Choroid plexus epithelial cell (primary cell): ENCODE results near the gene TK2.

Source experiments
- DNase-seq: peaks from one replicate; pipeline ENCODE4 v3.0.0-alpha.2; 2010; ENCODE audit warnings: low read depth
- H3K4me3 ChIP-seq: 2 replicates; pipeline ENCODE4 v1.5.1; 2011; ENCODE audit warnings: low read depth, mild to moderate bottlenecking, control low read depth, low read length, moderate library complexity
- CTCF ChIP-seq: conservative IDR thresholded peaks from 2 replicates; pipeline ENCODE4 v1.5.1; 2011; ENCODE audit warnings: low read depth, mild to moderate bottlenecking, control low read depth, inconsistent platforms, low read length, moderate library complexity

The TK2 gene

GRCh38 chr16:66580605-66581209, 30.8 kb upstream of the TK2 start:
- peak; percentile 87 for DNase-seq
- no peak overlapping the region for H3K4me3 ChIP-seq
- TF ChIP-seq CTCF: peak; percentile 50

GRCh38 chr16:66578651-66579531, 29.0 kb upstream of the TK2 start, which contains the start of gene CMTM2:
Gene CMTM2 (plus strand): TSS chr16:66579463. CDS start chr16:66579608, 145 bp downstream.
- H3K4me3 ChIP-seq: peak within 1 kb of the TSS; percentile 37
- DNase-seq: peak; percentile 30
- TF ChIP-seq CTCF: no peak

GRCh38 chr16:66576296-66576695, 26.4 kb upstream of the TK2 start:
- DNase-seq: no peak
- no peak overlapping the region for H3K4me3 ChIP-seq
- TF ChIP-seq CTCF: no peak

DNA sequence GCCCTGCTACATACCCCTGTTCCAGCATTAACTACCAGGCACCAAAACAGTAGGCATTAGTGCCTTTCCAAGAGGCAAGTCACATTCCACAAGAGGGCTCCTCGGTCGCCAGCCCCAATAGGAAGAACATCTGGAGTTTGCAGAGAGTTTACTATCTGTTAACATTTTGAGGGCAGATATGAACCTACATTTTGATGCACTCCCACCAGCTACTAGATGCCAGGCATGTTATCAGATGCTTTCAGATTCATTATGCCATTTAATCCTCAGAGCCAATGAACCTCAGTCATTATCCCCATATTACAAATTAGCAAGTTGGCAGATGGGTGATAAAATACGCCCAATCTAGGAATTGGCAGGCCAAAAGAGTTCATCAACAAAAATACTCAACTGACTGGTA, 25.1 kb upstream of the TK2 start:
- no peak for DNase-seq
- TF ChIP-seq CTCF: no peak
- no peak overlapping the region for H3K4me3 ChIP-seq

GRCh38 chr16:66574531-66574930, 24.6 kb upstream of the TK2 start:
- TF ChIP-seq CTCF: no peak
- no peak for DNase-seq

DNA sequence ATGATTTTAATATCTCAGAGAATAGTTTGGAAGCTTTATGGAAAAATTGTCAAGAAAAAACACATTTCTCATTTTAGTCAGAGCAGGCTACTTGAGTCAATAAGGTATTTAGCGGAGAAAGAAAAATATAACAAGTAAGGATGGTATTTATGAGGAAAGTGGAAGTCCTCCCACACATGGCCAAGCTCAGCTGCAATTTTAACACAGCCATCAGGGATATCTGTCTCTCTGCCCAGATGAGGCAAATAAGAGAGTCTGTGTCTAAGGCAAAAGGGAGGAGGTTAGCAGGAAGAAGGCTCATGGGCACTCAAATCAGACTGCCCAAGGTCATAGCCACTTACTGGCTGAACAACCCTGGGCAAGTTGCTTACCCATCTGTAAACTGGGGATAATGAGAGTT, 24.2 kb upstream of the TK2 start:
- no peak for DNase-seq
- no peak overlapping the region for H3K4me3 ChIP-seq
- TF ChIP-seq CTCF: no peak

More at GRCh38 chr16:66574531-66574930, 24.6 kb upstream of the TK2 start:
- H3K4me3 ChIP-seq: no peak overlapping the region
